SK-N-SH (cell line): ENCODE data around the gene RPL37A. TPM values are rescaled to one million over a fixed set of nuclear protein-coding genes. Genes with fewer than 3 reads are reported as not detected.
A peak's percentile ranks its signal among the peaks of the same experiment; 100 is the strongest.
"Not testable (repeated sequence)": the region's sequence is repeated elsewhere in the genome, so short reads cannot be mapped to it uniquely, and the experiment has no call there.

Experiments
- CTCF ChIA-PET: fragments of 300-600, 350-600 bp; formaldehyde crosslinking; extraction: SDS; loops from one replicate; lab custom pipeline; 2021; lab: Yijun Ruan, JAX
- POLR2A ChIA-PET: fragments of 350-600 bp; sonication (Branson Sonifier 250); formaldehyde crosslinking; extraction: SDS; loops from one replicate; lab custom pipeline; 2020; ENCODE audit warnings: antibody characterized with exemption, inconsistent platforms; lab: Yijun Ruan, JAX
- DNase-seq: peaks from one replicate; pipeline ENCODE4 v3.0.0; 2012
- H2AFZ ChIP-seq: fragments of 200-600 bp; sonication (generic); 2 replicates; pipeline ENCODE4 v1.8.1; 2016; ENCODE audit warnings: antibody characterized with exemption, mild to moderate bottlenecking, low read depth
- H3F3A ChIP-seq: fragments of 200-600 bp; sonication (generic); replicated peaks from 2 replicates; pipeline ENCODE3; 2016; ENCODE audit warnings: antibody characterized with exemption, mild to moderate bottlenecking; ENCODE audit not compliant: insufficient read depth
- H3K27ac ChIP-seq, 2 experiments: fragments of 200-500 bp in 1 of 2; fragments of 200-600 bp in 1 of 2; sonication (Bioruptor generic) in 1 of 2; sonication (generic), shearing (Covaris generic) in 1 of 2; 2 replicates each; pipeline versions ENCODE4 v1.5.1 to v1.6.1; 2014 to 2016; ENCODE audit warnings: low read depth in 2 of 2, inconsistent platforms in 1 of 2, low read length in 1 of 2, mild to moderate bottlenecking in 1 of 2, mixed read lengths in 1 of 2
- H3K27me3 ChIP-seq: fragments of 200-600 bp; sonication (generic), shearing (Covaris generic); 2 replicates; pipeline ENCODE4 v1.6.1; 2016; ENCODE audit warnings: mixed run types; ENCODE audit not compliant: insufficient read depth
- H3K36me3 ChIP-seq, 2 experiments: fragments of 200-500 bp in 1 of 2; fragments of 200-600 bp in 1 of 2; sonication (Bioruptor generic) in 1 of 2; sonication (generic) in 1 of 2; replicated peaks in 1 of 2; 2 replicates each; pipeline versions ENCODE3 to v1.5.1; 2014 to 2016; ENCODE audit warnings: low read length in 1 of 2, mild to moderate bottlenecking in 1 of 2; ENCODE audit not compliant: insufficient read depth in 2 of 2, control insufficient read depth in 1 of 2
- H3K4me1 ChIP-seq, 2 experiments: fragments of 200-500 bp in 1 of 2; fragments of 200-600 bp in 1 of 2; sonication (Bioruptor generic) in 1 of 2; sonication (generic), shearing (Covaris generic) in 1 of 2; 2 replicates each; pipeline versions ENCODE4 v1.5.1 to v1.6.1; 2014 to 2016; ENCODE audit warnings: low read depth in 1 of 2, low read length in 1 of 2, mixed run types in 1 of 2; ENCODE audit not compliant: insufficient read depth in 2 of 2, control insufficient read depth in 1 of 2
- H3K4me2 ChIP-seq: fragments of 200-600 bp; sonication (generic), shearing (Covaris generic); 2 replicates; pipeline ENCODE4 v1.6.1; 2017; ENCODE audit warnings: mixed run types
- H3K4me3 ChIP-seq, 2 experiments: fragments of 200-500 bp in 1 of 2; fragments of 200-600 bp in 1 of 2; sonication (Bioruptor generic) in 1 of 2; sonication (generic), shearing (Covaris generic) in 1 of 2; 2 replicates each; pipeline versions ENCODE4 v1.5.1 to v1.8.1; 2014 to 2016; ENCODE audit warnings: low read depth in 2 of 2, inconsistent platforms in 1 of 2, low read length in 1 of 2, mild to moderate bottlenecking in 1 of 2, mixed read lengths in 1 of 2, moderate library complexity in 1 of 2
- H3K79me2 ChIP-seq: fragments of 200-600 bp; sonication (generic); 2 replicates; pipeline ENCODE4 v1.8.1; 2017; ENCODE audit warnings: mild to moderate bottlenecking; ENCODE audit not compliant: insufficient read depth
- H3K9ac ChIP-seq: fragments of 200-600 bp; sonication (generic); 2 replicates; pipeline ENCODE4 v1.6.1; 2017; ENCODE audit warnings: mixed run types
- H3K9me2 ChIP-seq: fragments of 200-600 bp; sonication (generic); 2 replicates; pipeline ENCODE4 v1.6.1; 2017; ENCODE audit warnings: mixed run types
- H3K9me3 ChIP-seq: fragments of 200-600 bp; sonication (generic); 2 replicates; pipeline ENCODE4 v1.6.1; 2017; ENCODE audit warnings: mixed run types, mild to moderate bottlenecking, moderate library complexity
- H4K20me1 ChIP-seq: fragments of 200-600 bp; sonication (generic); 2 replicates; pipeline ENCODE4 v1.6.1; 2017; ENCODE audit warnings: mild to moderate bottlenecking, mixed run types; ENCODE audit not compliant: insufficient read depth
- CTCF ChIP-seq: fragments of 200-600 bp; sonication (generic); IDR thresholded peaks from 2 replicates; pipeline ENCODE4 v1.6.1; 2017; ENCODE audit warnings: antibody characterized with exemption, mild to moderate bottlenecking, moderate library complexity
- FOXJ3 ChIP-seq: sonication (generic); formaldehyde crosslinking; IDR thresholded peaks from 2 replicates; pipeline ENCODE4 v1.5.1; 2020; ENCODE audit warnings: mild to moderate bottlenecking, missing genetic modification reagents
- GABPA ChIP-seq: IDR thresholded peaks from 2 replicates; pipeline ENCODE4 v1.4.0; 2012; ENCODE audit warnings: low read depth, mild to moderate bottlenecking
- IRF3 ChIP-seq: fragments of 150-350 bp; IDR thresholded peaks from 2 replicates; pipeline ENCODE4 v1.6.1; 2016; ENCODE audit warnings: mild to moderate bottlenecking, low read depth, low read length
- JUND ChIP-seq: IDR thresholded peaks from 2 replicates; pipeline ENCODE4 v1.4.0; 2012
- MEF2A ChIP-seq: IDR thresholded peaks from 2 replicates; pipeline ENCODE4 v1.4.0; 2012; ENCODE audit warnings: low read depth, borderline replicate concordance
- NRF1 ChIP-seq: IDR thresholded peaks from 2 replicates; pipeline ENCODE4 v1.6.1; 2012; ENCODE audit warnings: low read depth, mild to moderate bottlenecking, low read length
- PBX3 ChIP-seq: IDR thresholded peaks from 2 replicates; pipeline ENCODE4; 2012
- RAD21 ChIP-seq: IDR thresholded peaks from 2 replicates; pipeline ENCODE4 v1.6.1; 2012; ENCODE audit warnings: mild to moderate bottlenecking, low read length
- RXRA ChIP-seq: IDR thresholded peaks from 2 replicates; pipeline ENCODE4 v1.4.0; 2012; ENCODE audit warnings: low read depth, mild to moderate bottlenecking, borderline replicate concordance
- SIN3A ChIP-seq: IDR thresholded peaks from 2 replicates; pipeline ENCODE4 v1.6.1; 2012; ENCODE audit warnings: low read depth, mild to moderate bottlenecking, low read length, moderate library complexity, borderline replicate concordance
- USF1 ChIP-seq: IDR thresholded peaks from 2 replicates; pipeline ENCODE4 v1.4.0; 2012; ENCODE audit warnings: low read depth, borderline replicate concordance
- ZBTB33 ChIP-seq: IDR thresholded peaks from 2 replicates; pipeline ENCODE4 v1.4.0; 2012; ENCODE audit warnings: low read depth, borderline replicate concordance
- WGBS: methylation state at CpG from one replicate; pipeline ENCODE4 v1.1.6; 2017; ENCODE audit warnings: low lambda C conversion rate; 5-methylcytosine and 5-hydroxymethylcytosine counted together
- polyA plus RNA-seq, 3 experiments: library from polyadenylated mRNA; depleted of rRNA; stranded (reverse); fragments of >200 nt; gene quantifications; 2 replicates each; pipeline ENCODE4 v1.2.3, GENCODE V29; 2012

The RPL37A gene
- polyA plus RNA-seq, 1 of the 3 experiments (the other 2 are of a cell fraction) = 2,018 TPM

- TF ChIP-seq CTCF = peak; percentile 93
Observed at GRCh38 chr2:216516730-216517350, 18.2 kb downstream of the RPL37A start (continued).

- Histone ChIP-seq H3K4me3 (no peak overlapping the region), H3K27ac (no peak overlapping the region), H3K27me3 (no peaks in the 10 kb centered on the region), H3K36me3 (no peaks in the 10 kb centered on the region), H2AFZ (no peak overlapping the region), H3K79me2 (no peaks in the 10 kb centered on the region), H4K20me1 (no peaks in the 10 kb centered on the region)
- no peak for DNase-seq
- POLR2A ChIA-PET = interaction anchor here (1.4 to 2.3 kb wide), 2 partner anchors 118 to 149 kb away, joined by 4 to 17 read pairs; no protein-coding TSS in a partner anchor
- 84% methylated on average over 4 of the region's 4 CpGs for WGBS
- TF ChIP-seq USF1 (no peak), PBX3 (no peak), IRF3 (no peak), ZBTB33 (no peak), MEF2A (no peak), NRF1 (no peak), SIN3A (no peak), JUND (no peak), FOXJ3 (CRISPR knock-in tag) (no peak), GABPA (no peak), RAD21 (no peak), CTCF (no peak), RXRA (no peak)
- TF ChIP-seq, all 33 proteins: peak for 0
- CTCF ChIA-PET = interaction anchor here (0.6 to 13.9 kb wide), 37 partner anchors 9 to 1239 kb away, joined by 3 to 614 read pairs (median 4); partner anchors contain the start of genes IGFBP2 and RPL37A
- H3K4me2 ChIP-seq = no peak overlapping the region
- H3K9me3 ChIP-seq = no peaks in the 10 kb centered on the region
- H3F3A ChIP-seq = no peaks in the 10 kb centered on the region
- H3K4me1 ChIP-seq = peaks cover 0 to 5% of the 10 kb centered on the region in 2 experiments; a peak in 2 of 4 replicates
- H3K9ac ChIP-seq = no peak overlapping the region
- no peaks in the 10 kb centered on the region for H3K9me2 ChIP-seq
Observed at GRCh38 chr2:216517447-216518225, 19.0 kb downstream of the RPL37A start.

- not testable (repeated sequence) for H3K27ac ChIP-seq, H3K4me3 ChIP-seq, H3K79me2 ChIP-seq, H4K20me1 ChIP-seq, H3F3A ChIP-seq, H2AFZ ChIP-seq, DNase-seq, H3K36me3 ChIP-seq, H3K9ac ChIP-seq, H3K9me2 ChIP-seq, H3K4me2 ChIP-seq, H3K27me3 ChIP-seq, H3K4me1 ChIP-seq, H3K9me3 ChIP-seq
- CTCF ChIA-PET = interaction anchor here (0.7 to 13.9 kb wide), 33 partner anchors 8 to 1238 kb away, joined by 3 to 614 read pairs (median 6); partner anchors contain the start of gene IGFBP2
- WGBS = 79% methylated on average over 9 of the region's 9 CpGs
- POLR2A ChIA-PET = interaction anchor here (1.0 to 2.3 kb wide), 5 partner anchors 19 to 148 kb away, joined by 3 to 17 read pairs (median 4); partner anchors contain the start of gene RPL37A
Observed at GRCh38 chr2:216518566-216519119, 20.0 kb downstream of the RPL37A start.
